SK-N-SH (cell line): ENCODE data around the gene TMEM184B. TPM values are rescaled to one million over a fixed set of nuclear protein-coding genes. Genes with fewer than 3 reads are reported as not detected.

Experiments
- CTCF ChIA-PET: fragments of 300-600, 350-600 bp; formaldehyde crosslinking; extraction: SDS; loops from one replicate; lab custom pipeline; 2021; lab: Yijun Ruan, JAX
- POLR2A ChIA-PET: fragments of 350-600 bp; sonication (Branson Sonifier 250); formaldehyde crosslinking; extraction: SDS; loops from one replicate; lab custom pipeline; 2020; ENCODE audit warnings: antibody characterized with exemption, inconsistent platforms; lab: Yijun Ruan, JAX
- DNase-seq: peaks from one replicate; pipeline ENCODE4 v3.0.0; 2012
- H2AFZ ChIP-seq: fragments of 200-600 bp; sonication (generic); 2 replicates; pipeline ENCODE4 v1.8.1; 2016; ENCODE audit warnings: antibody characterized with exemption, mild to moderate bottlenecking, low read depth
- H3F3A ChIP-seq: fragments of 200-600 bp; sonication (generic); replicated peaks from 2 replicates; pipeline ENCODE3; 2016; ENCODE audit warnings: antibody characterized with exemption, mild to moderate bottlenecking; ENCODE audit not compliant: insufficient read depth
- H3K27ac ChIP-seq, 2 experiments: fragments of 200-500 bp in 1 of 2; fragments of 200-600 bp in 1 of 2; sonication (Bioruptor generic) in 1 of 2; sonication (generic), shearing (Covaris generic) in 1 of 2; 2 replicates each; pipeline versions ENCODE4 v1.5.1 to v1.6.1; 2014 to 2016; ENCODE audit warnings: low read depth in 2 of 2, inconsistent platforms in 1 of 2, low read length in 1 of 2, mild to moderate bottlenecking in 1 of 2, mixed read lengths in 1 of 2
- H3K27me3 ChIP-seq: fragments of 200-600 bp; sonication (generic), shearing (Covaris generic); 2 replicates; pipeline ENCODE4 v1.6.1; 2016; ENCODE audit warnings: mixed run types; ENCODE audit not compliant: insufficient read depth
- H3K36me3 ChIP-seq, 2 experiments: fragments of 200-500 bp in 1 of 2; fragments of 200-600 bp in 1 of 2; sonication (Bioruptor generic) in 1 of 2; sonication (generic) in 1 of 2; replicated peaks in 1 of 2; 2 replicates each; pipeline versions ENCODE3 to v1.5.1; 2014 to 2016; ENCODE audit warnings: low read length in 1 of 2, mild to moderate bottlenecking in 1 of 2; ENCODE audit not compliant: insufficient read depth in 2 of 2, control insufficient read depth in 1 of 2
- H3K4me1 ChIP-seq, 2 experiments: fragments of 200-500 bp in 1 of 2; fragments of 200-600 bp in 1 of 2; sonication (Bioruptor generic) in 1 of 2; sonication (generic), shearing (Covaris generic) in 1 of 2; 2 replicates each; pipeline versions ENCODE4 v1.5.1 to v1.6.1; 2014 to 2016; ENCODE audit warnings: low read depth in 1 of 2, low read length in 1 of 2, mixed run types in 1 of 2; ENCODE audit not compliant: insufficient read depth in 2 of 2, control insufficient read depth in 1 of 2
- H3K4me2 ChIP-seq: fragments of 200-600 bp; sonication (generic), shearing (Covaris generic); 2 replicates; pipeline ENCODE4 v1.6.1; 2017; ENCODE audit warnings: mixed run types
- H3K4me3 ChIP-seq, 2 experiments: fragments of 200-500 bp in 1 of 2; fragments of 200-600 bp in 1 of 2; sonication (Bioruptor generic) in 1 of 2; sonication (generic), shearing (Covaris generic) in 1 of 2; 2 replicates each; pipeline versions ENCODE4 v1.5.1 to v1.8.1; 2014 to 2016; ENCODE audit warnings: low read depth in 2 of 2, inconsistent platforms in 1 of 2, low read length in 1 of 2, mild to moderate bottlenecking in 1 of 2, mixed read lengths in 1 of 2, moderate library complexity in 1 of 2
- H3K79me2 ChIP-seq: fragments of 200-600 bp; sonication (generic); 2 replicates; pipeline ENCODE4 v1.8.1; 2017; ENCODE audit warnings: mild to moderate bottlenecking; ENCODE audit not compliant: insufficient read depth
- H3K9ac ChIP-seq: fragments of 200-600 bp; sonication (generic); 2 replicates; pipeline ENCODE4 v1.6.1; 2017; ENCODE audit warnings: mixed run types
- H3K9me2 ChIP-seq: fragments of 200-600 bp; sonication (generic); 2 replicates; pipeline ENCODE4 v1.6.1; 2017; ENCODE audit warnings: mixed run types
- H3K9me3 ChIP-seq: fragments of 200-600 bp; sonication (generic); 2 replicates; pipeline ENCODE4 v1.6.1; 2017; ENCODE audit warnings: mixed run types, mild to moderate bottlenecking, moderate library complexity
- H4K20me1 ChIP-seq: fragments of 200-600 bp; sonication (generic); 2 replicates; pipeline ENCODE4 v1.6.1; 2017; ENCODE audit warnings: mild to moderate bottlenecking, mixed run types; ENCODE audit not compliant: insufficient read depth
- CHD2 ChIP-seq: fragments of 150-350 bp; IDR thresholded peaks from 2 replicates; pipeline ENCODE4 v1.6.1; 2018; ENCODE audit warnings: low read length; ENCODE audit not compliant: partially characterized antibody
- EZH2phosphoT487 ChIP-seq: fragments of 200-600 bp; sonication (generic); IDR thresholded peaks from 2 replicates; pipeline ENCODE4 v1.6.1; 2017; ENCODE audit warnings: low read depth, mixed run types, mild to moderate bottlenecking, antibody characterized with exemption, moderate library complexity, borderline replicate concordance
- FOSL2 ChIP-seq: IDR thresholded peaks from 2 replicates; pipeline ENCODE4 v1.4.0; 2012; ENCODE audit warnings: low read depth, mild to moderate bottlenecking, moderate library complexity, borderline replicate concordance
- FOXJ3 ChIP-seq: sonication (generic); formaldehyde crosslinking; IDR thresholded peaks from 2 replicates; pipeline ENCODE4 v1.5.1; 2020; ENCODE audit warnings: mild to moderate bottlenecking, missing genetic modification reagents
- FOXM1 ChIP-seq: IDR thresholded peaks from 2 replicates; pipeline ENCODE4 v1.4.0; 2012; ENCODE audit warnings: low read depth, mild to moderate bottlenecking
- GATA2 ChIP-seq: sonication (generic); formaldehyde crosslinking; IDR thresholded peaks from 2 replicates; pipeline ENCODE4 v1.5.0; 2020; ENCODE audit warnings: mild to moderate bottlenecking, missing genetic modification reagents
- JUND ChIP-seq: IDR thresholded peaks from 2 replicates; pipeline ENCODE4 v1.4.0; 2012
- MEF2A ChIP-seq: IDR thresholded peaks from 2 replicates; pipeline ENCODE4 v1.4.0; 2012; ENCODE audit warnings: low read depth, borderline replicate concordance
- MXI1 ChIP-seq: IDR thresholded peaks from 2 replicates; pipeline ENCODE4 v1.6.1; 2012; ENCODE audit warnings: mild to moderate bottlenecking, low read depth, low read length, improper control_type of control experiment
- NFIC ChIP-seq: IDR thresholded peaks from 2 replicates; pipeline ENCODE4 v1.4.0; 2012; ENCODE audit warnings: borderline replicate concordance
- SIN3A ChIP-seq: IDR thresholded peaks from 2 replicates; pipeline ENCODE4 v1.6.1; 2012; ENCODE audit warnings: low read depth, mild to moderate bottlenecking, low read length, moderate library complexity, borderline replicate concordance
- TAF1 ChIP-seq: IDR thresholded peaks from 2 replicates; pipeline ENCODE4 v1.6.1; 2012; ENCODE audit warnings: low read depth, mild to moderate bottlenecking, low read length, moderate library complexity, borderline replicate concordance
- TEAD4 ChIP-seq: IDR thresholded peaks from 2 replicates; pipeline ENCODE4 v1.4.0; 2012; ENCODE audit warnings: mild to moderate bottlenecking, borderline replicate concordance; ENCODE audit not compliant: insufficient read depth
- WGBS: methylation state at CpG from one replicate; pipeline ENCODE4 v1.1.6; 2017; ENCODE audit warnings: low lambda C conversion rate; 5-methylcytosine and 5-hydroxymethylcytosine counted together
- polyA plus RNA-seq, 3 experiments: library from polyadenylated mRNA; depleted of rRNA; stranded (reverse); fragments of >200 nt; gene quantifications; 2 replicates each; pipeline ENCODE4 v1.2.3, GENCODE V29; 2012
- TF ChIP-seq, protein P1 (sequence below): IDR thresholded peaks from 2 replicates; pipeline ENCODE4; 2012
- TF ChIP-seq, protein P2 (sequence below): IDR thresholded peaks from 2 replicates; pipeline ENCODE4 v1.4.0; 2012; ENCODE audit warnings: low read depth, borderline replicate concordance
- TF ChIP-seq, protein P3 (sequence below): fragments of 150-350 bp; IDR thresholded peaks from 2 replicates; pipeline ENCODE4 v1.6.1; 2016; ENCODE audit warnings: mild to moderate bottlenecking, low read depth, low read length
- TF ChIP-seq, protein P4 (sequence below): IDR thresholded peaks from 2 replicates; pipeline ENCODE4 v1.4.0; 2012; ENCODE audit warnings: low read depth

Gene TMEM184B
- polyA plus RNA-seq, 1 of the 3 experiments (the other 2 are of a cell fraction): 25.3 TPM

DNA sequence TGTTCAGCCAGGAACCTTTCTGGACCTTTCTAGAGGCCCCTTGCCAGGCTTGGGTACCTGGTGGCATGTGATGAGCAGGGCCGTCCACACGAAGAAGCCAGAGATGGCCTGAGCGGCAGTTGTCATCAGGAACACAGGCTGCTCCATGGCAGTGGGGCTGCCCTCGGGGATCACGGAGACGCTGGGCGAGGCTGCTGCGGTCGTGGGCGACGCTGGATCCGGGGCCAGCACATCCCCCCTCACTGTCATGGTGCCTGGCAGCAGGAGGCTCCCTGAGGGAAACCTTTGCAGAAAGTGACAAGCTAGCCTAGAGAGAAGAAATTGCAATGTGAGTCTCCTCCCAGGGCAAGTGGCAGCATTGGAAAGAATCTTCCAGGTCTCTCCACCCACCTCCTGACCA is 25.1 kb downstream of the TMEM184B start:
- Histone ChIP-seq H4K20me1 (no peaks in the 10 kb centered on the region), H2AFZ (no peak overlapping the region), H3K4me2 (no peak overlapping the region), H3K79me2 (peaks cover 46% of the 10 kb centered on the region), H3K36me3 (peaks cover 0 to 6% of the 10 kb centered on the region in 2 experiments), H3K4me3 (no peak overlapping the region), H3K4me1 (peaks cover 0 to 8% of the 10 kb centered on the region in 2 experiments; a peak in 1 of 4 replicates), H3K9me2 (no peaks in the 10 kb centered on the region), H3K9ac (no peak overlapping the region), H3K27ac (no peak overlapping the region), H3K9me3 (no peaks in the 10 kb centered on the region), H3K27me3 (no peaks in the 10 kb centered on the region), H3F3A (no peaks in the 10 kb centered on the region)
- WGBS: no CpG with 5 or more reads among the region's 12 CpGs
- ChIA-PET POLR2A (no interaction called here), CTCF (interaction anchor here (0.9 kb wide), 1 partner anchor 134 kb away, joined by 3 read pairs; no protein-coding TSS in a partner anchor)
- DNase-seq: no peak
- TF ChIP-seq, protein P1, sequence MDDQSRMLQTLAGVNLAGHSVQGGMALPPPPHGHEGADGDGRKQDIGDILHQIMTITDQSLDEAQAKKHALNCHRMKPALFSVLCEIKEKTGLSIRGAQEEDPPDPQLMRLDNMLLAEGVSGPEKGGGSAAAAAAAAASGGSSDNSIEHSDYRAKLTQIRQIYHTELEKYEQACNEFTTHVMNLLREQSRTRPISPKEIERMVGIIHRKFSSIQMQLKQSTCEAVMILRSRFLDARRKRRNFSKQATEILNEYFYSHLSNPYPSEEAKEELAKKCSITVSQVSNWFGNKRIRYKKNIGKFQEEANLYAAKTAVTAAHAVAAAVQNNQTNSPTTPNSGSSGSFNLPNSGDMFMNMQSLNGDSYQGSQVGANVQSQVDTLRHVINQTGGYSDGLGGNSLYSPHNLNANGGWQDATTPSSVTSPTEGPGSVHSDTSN: no peak
- TF ChIP-seq, protein P2, sequence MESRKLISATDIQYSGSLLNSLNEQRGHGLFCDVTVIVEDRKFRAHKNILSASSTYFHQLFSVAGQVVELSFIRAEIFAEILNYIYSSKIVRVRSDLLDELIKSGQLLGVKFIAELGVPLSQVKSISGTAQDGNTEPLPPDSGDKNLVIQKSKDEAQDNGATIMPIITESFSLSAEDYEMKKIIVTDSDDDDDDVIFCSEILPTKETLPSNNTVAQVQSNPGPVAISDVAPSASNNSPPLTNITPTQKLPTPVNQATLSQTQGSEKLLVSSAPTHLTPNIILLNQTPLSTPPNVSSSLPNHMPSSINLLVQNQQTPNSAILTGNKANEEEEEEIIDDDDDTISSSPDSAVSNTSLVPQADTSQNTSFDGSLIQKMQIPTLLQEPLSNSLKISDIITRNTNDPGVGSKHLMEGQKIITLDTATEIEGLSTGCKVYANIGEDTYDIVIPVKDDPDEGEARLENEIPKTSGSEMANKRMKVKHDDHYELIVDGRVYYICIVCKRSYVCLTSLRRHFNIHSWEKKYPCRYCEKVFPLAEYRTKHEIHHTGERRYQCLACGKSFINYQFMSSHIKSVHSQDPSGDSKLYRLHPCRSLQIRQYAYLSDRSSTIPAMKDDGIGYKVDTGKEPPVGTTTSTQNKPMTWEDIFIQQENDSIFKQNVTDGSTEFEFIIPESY: no peak
- TF ChIP-seq, protein P3, sequence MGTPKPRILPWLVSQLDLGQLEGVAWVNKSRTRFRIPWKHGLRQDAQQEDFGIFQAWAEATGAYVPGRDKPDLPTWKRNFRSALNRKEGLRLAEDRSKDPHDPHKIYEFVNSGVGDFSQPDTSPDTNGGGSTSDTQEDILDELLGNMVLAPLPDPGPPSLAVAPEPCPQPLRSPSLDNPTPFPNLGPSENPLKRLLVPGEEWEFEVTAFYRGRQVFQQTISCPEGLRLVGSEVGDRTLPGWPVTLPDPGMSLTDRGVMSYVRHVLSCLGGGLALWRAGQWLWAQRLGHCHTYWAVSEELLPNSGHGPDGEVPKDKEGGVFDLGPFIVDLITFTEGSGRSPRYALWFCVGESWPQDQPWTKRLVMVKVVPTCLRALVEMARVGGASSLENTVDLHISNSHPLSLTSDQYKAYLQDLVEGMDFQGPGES: no peak
- TF ChIP-seq JUND (no peak), NFIC (no peak), TAF1 (no peak), EZH2phosphoT487 (no peak)
- TF ChIP-seq, protein P4, sequence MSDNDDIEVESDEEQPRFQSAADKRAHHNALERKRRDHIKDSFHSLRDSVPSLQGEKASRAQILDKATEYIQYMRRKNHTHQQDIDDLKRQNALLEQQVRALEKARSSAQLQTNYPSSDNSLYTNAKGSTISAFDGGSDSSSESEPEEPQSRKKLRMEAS: no peak

DNA sequence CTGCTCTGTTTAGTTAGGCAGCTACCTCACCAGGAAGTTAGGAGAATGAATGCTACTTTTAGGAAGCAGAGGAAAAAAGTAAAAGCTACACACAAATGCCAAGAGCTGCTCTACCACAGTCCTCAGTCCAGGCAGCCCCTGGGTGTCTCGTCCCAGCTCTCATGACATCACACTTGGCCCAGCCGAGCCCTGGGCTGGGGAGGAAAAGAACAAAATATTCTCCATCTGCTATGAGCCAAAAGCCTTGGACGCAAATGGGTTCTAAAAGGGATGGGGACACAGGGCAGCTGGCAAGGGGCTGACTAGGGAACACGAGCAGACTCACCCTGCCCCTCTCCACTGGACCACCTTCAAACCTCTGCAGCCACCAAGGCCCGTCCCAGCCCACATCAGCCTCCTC is 26.1 kb downstream of the TMEM184B start:
- H3K4me2 ChIP-seq: no peak overlapping the region
- no peak overlapping the region for H3K9ac ChIP-seq
- 63% methylated on average over 2 of the region's 5 CpGs for WGBS
- peaks cover 36% of the 10 kb centered on the region; the same call in 1 of the 2 replicates for H3K79me2 ChIP-seq
- H3K27ac ChIP-seq: no peak overlapping the region
- no peak for DNase-seq
- CTCF ChIA-PET: no interaction called here
- no peaks in the 10 kb centered on the region for H4K20me1 ChIP-seq
- no peaks in the 10 kb centered on the region for H3K27me3 ChIP-seq
- no peaks in the 10 kb centered on the region for H3K9me2 ChIP-seq
- H3K4me1 ChIP-seq: peaks cover 0 to 8% of the 10 kb centered on the region in 2 experiments; a peak in 1 of 4 replicates
- POLR2A ChIA-PET: no interaction called here
- peaks cover 0 to 6% of the 10 kb centered on the region in 2 experiments for H3K36me3 ChIP-seq
- TF ChIP-seq FOXM1 (no peak), TAF1 (no peak), FOXJ3 (no peak), MXI1 (no peak), SIN3A (no peak), TEAD4 (no peak), MEF2A (no peak), GATA2 (no peak), FOSL2 (no peak), NFIC (no peak), CHD2 (no peak)
- TF ChIP-seq, protein P1: no peak
- no peak overlapping the region for H3K4me3 ChIP-seq
- H3K9me3 ChIP-seq: no peaks in the 10 kb centered on the region
- H2AFZ ChIP-seq: no peak overlapping the region
- no peaks in the 10 kb centered on the region for H3F3A ChIP-seq
